Measurements from ENCODE around the gene CPPED1. TPM values are rescaled to one million over a fixed set of nuclear protein-coding genes. Genes with fewer than 3 reads are reported as not detected.

Gene CPPED1
- total RNA-seq, 1 experiment from 2014 or later: 7.7 TPM

GRCh38 chr16:12699161-12699560 lies 104.5 kb downstream of the CPPED1 start:
- POLR2A ChIA-PET (ENCODE audit: unreplicated experiment): no interaction called here
- Histone ChIP-seq H3K27me3 (ENCODE audit: low read length) (no peaks in the 10 kb centered on the region), H3K36me3 (ENCODE audit: low read depth, low read length) (no peaks in the 10 kb centered on the region), H3K9ac (ENCODE audit: low read length) (no peak overlapping the region), H4K20me1 (ENCODE audit: low read length) (no peaks in the 10 kb centered on the region), H3K4me3 (ENCODE audit: low read length) (no peak overlapping the region), H3K27ac (ENCODE audit: low read length) (no peak overlapping the region), H3F3A (ENCODE audit: low read length, unreplicated experiment) (no peaks in the 10 kb centered on the region), H3K4me2 (ENCODE audit: low read length) (no peak overlapping the region), H2AFZ (ENCODE audit: low read length) (no peak overlapping the region), H3K9me2 (replicated peaks; ENCODE audit: low read length) (no peaks in the 10 kb centered on the region), H3K4me1 (ENCODE audit: insufficient read depth, low read length) (no peaks in the 10 kb centered on the region), H3K79me2 (ENCODE audit: low read length) (no peaks in the 10 kb centered on the region), H3K9me3 (ENCODE audit: low read length) (no peaks in the 10 kb centered on the region)
- DNase-seq (no peak), ATAC-seq (no peak)
- intact Hi-C loops (cut with micrococcal nuclease): no loop called here
- TF ChIP-seq EZH2phosphoT487 (IDR thresholded peaks at IDR 0.05; ENCODE audit: borderline replicate concordance, low read length) (no peak), EZH2 (IDR thresholded peaks at IDR 0.05; ENCODE audit: low read length, unreplicated experiment) (no peak), CTCF (conservative IDR thresholded peaks at IDR 0.05; ENCODE audit: low read depth, low read length) (no peak)
- no TSS peak for BruUV-seq (replicated peaks)
- CTCF ChIA-PET: no interaction called here

- Histone ChIP-seq H3F3A (ENCODE audit: low read length, unreplicated experiment) (no peaks in the 10 kb centered on the region), H3K4me2 (ENCODE audit: low read length) (no peak overlapping the region), H3K4me3 (ENCODE audit: low read length) (no peak overlapping the region), H3K9me2 (replicated peaks; ENCODE audit: low read length) (no peaks in the 10 kb centered on the region), H3K9me3 (ENCODE audit: low read length) (no peaks in the 10 kb centered on the region), H3K79me2 (ENCODE audit: low read length) (no peaks in the 10 kb centered on the region), H2AFZ (ENCODE audit: low read length) (no peak overlapping the region), H3K4me1 (ENCODE audit: insufficient read depth, low read length) (no peaks in the 10 kb centered on the region), H3K27me3 (ENCODE audit: low read length) (no peaks in the 10 kb centered on the region), H3K36me3 (ENCODE audit: low read depth, low read length) (no peaks in the 10 kb centered on the region), H3K27ac (ENCODE audit: low read length) (no peak overlapping the region), H3K9ac (ENCODE audit: low read length) (no peak overlapping the region), H4K20me1 (ENCODE audit: low read length) (no peaks in the 10 kb centered on the region)
- ChIA-PET CTCF (no interaction called here), POLR2A (ENCODE audit: unreplicated experiment) (no interaction called here)
- no peak for DNase-seq
- intact Hi-C loops (cut with micrococcal nuclease): no loop called here
- no peak for ATAC-seq
- no peak for TF ChIP-seq EZH2 (IDR thresholded peaks at IDR 0.05; ENCODE audit: low read length, unreplicated experiment)
- TF ChIP-seq CTCF (conservative IDR thresholded peaks at IDR 0.05; ENCODE audit: low read depth, low read length): no peak
- TF ChIP-seq EZH2phosphoT487 (IDR thresholded peaks at IDR 0.05; ENCODE audit: borderline replicate concordance, low read length): no peak
- no TSS peak for BruUV-seq (replicated peaks)
Observed at GRCh38 chr16:12697437-12697836, 106.2 kb downstream of the CPPED1 start.

- no peaks in the 10 kb centered on the region for H3K9me2 ChIP-seq (replicated peaks; ENCODE audit: low read length)
- H3K9me3 ChIP-seq (ENCODE audit: low read length): no peaks in the 10 kb centered on the region
- H3K9ac ChIP-seq (ENCODE audit: low read length): no peak overlapping the region
- no peaks in the 10 kb centered on the region for H4K20me1 ChIP-seq (ENCODE audit: low read length)
- no peaks in the 10 kb centered on the region for H3K4me1 ChIP-seq (ENCODE audit: insufficient read depth, low read length)
- H3F3A ChIP-seq (ENCODE audit: low read length, unreplicated experiment): no peaks in the 10 kb centered on the region
- H3K4me3 ChIP-seq (ENCODE audit: low read length): no peak overlapping the region
- intact Hi-C loops (cut with micrococcal nuclease): no loop called here
- BruUV-seq (replicated peaks): no TSS peak
- ChIA-PET POLR2A (ENCODE audit: unreplicated experiment) (no interaction called here), CTCF (no interaction called here)
- no peaks in the 10 kb centered on the region for H3K79me2 ChIP-seq (ENCODE audit: low read length)
- no peaks in the 10 kb centered on the region for H3K36me3 ChIP-seq (ENCODE audit: low read depth, low read length)
- H3K27ac ChIP-seq (ENCODE audit: low read length): no peak overlapping the region
- H3K4me2 ChIP-seq (ENCODE audit: low read length): no peak overlapping the region
- H2AFZ ChIP-seq (ENCODE audit: low read length): no peak overlapping the region
- no peak for ATAC-seq
- DNase-seq: no peak
- no peaks in the 10 kb centered on the region for H3K27me3 ChIP-seq (ENCODE audit: low read length)
- no peak for TF ChIP-seq EZH2 (IDR thresholded peaks at IDR 0.05; ENCODE audit: low read length, unreplicated experiment)
- no peak for TF ChIP-seq CTCF (conservative IDR thresholded peaks at IDR 0.05; ENCODE audit: low read depth, low read length)
Observed at GRCh38 chr16:12695454-12695853, 108.2 kb downstream of the CPPED1 start.
